ENCODE results near the gene IGF2BP3.

The IGF2BP3 gene

GRCh38 chr7:23347033-23347681 lies 123.1 kb downstream of the IGF2BP3 start:
- H3K27ac ChIP-seq: no peak overlapping the region
- TF ChIP-seq ZFX (IDR thresholded peaks at IDR 0.05; ENCODE audit: borderline replicate concordance) (no peak), CTCF (IDR thresholded peaks at IDR 0.05) (no peak)

- H3K27ac ChIP-seq: no peak overlapping the region
- TF ChIP-seq ZFX (IDR thresholded peaks at IDR 0.05; ENCODE audit: borderline replicate concordance): no peak
- no peak for TF ChIP-seq CTCF (IDR thresholded peaks at IDR 0.05)
These were observed 124.0 kb downstream of the IGF2BP3 start for GRCh38 chr7:23346316-23346715.

GRCh38 chr7:23345601-23346000 lies 124.7 kb downstream of the IGF2BP3 start:
- no peak for TF ChIP-seq ZFX (IDR thresholded peaks at IDR 0.05; ENCODE audit: borderline replicate concordance)
- no peak for TF ChIP-seq CTCF (IDR thresholded peaks at IDR 0.05)
- H3K27ac ChIP-seq: no peak overlapping the region

GRCh38 chr7:23343806-23344475 lies 126.3 kb downstream of the IGF2BP3 start:
- TF ChIP-seq CTCF (IDR thresholded peaks at IDR 0.05): no peak
- TF ChIP-seq ZFX (IDR thresholded peaks at IDR 0.05; ENCODE audit: borderline replicate concordance): no peak
- H3K27ac ChIP-seq: no peak overlapping the region

GRCh38 chr7:23343102-23343501 lies 127.2 kb downstream of the IGF2BP3 start:
- H3K27ac ChIP-seq: no peak overlapping the region
- TF ChIP-seq ZFX (IDR thresholded peaks at IDR 0.05; ENCODE audit: borderline replicate concordance) (no peak), CTCF (IDR thresholded peaks at IDR 0.05) (no peak)

- TF ChIP-seq CTCF (IDR thresholded peaks at IDR 0.05): no peak
- TF ChIP-seq ZFX (IDR thresholded peaks at IDR 0.05; ENCODE audit: borderline replicate concordance): no peak
- no peak overlapping the region for H3K27ac ChIP-seq
These were observed 128.3 kb downstream of the IGF2BP3 start for GRCh38 chr7:23341846-23342598.

GRCh38 chr7:23338863-23339262 lies 131.4 kb downstream of the IGF2BP3 start:
- no peak for TF ChIP-seq ZFX (IDR thresholded peaks at IDR 0.05; ENCODE audit: borderline replicate concordance)
- TF ChIP-seq CTCF (IDR thresholded peaks at IDR 0.05): no peak
- H3K27ac ChIP-seq: no peak overlapping the region

Measured in 22Rv1 (cell line).